GM21360 (cell line): ENCODE results near the gene ACSBG1.

Experiments used
- ATAC-seq: cut with Tn5 transposase; IDR thresholded peaks from one replicate; pipeline ENCODE4 v1.9.1; 2021; ENCODE audit warnings: mild to moderate bottlenecking, moderate library complexity; ENCODE audit not compliant: unreplicated experiment

Gene ACSBG1

GRCh38 chr15:78204351-78205309 lies 29.7 kb downstream of the ACSBG1 start:
- no peak for ATAC-seq

DNA sequence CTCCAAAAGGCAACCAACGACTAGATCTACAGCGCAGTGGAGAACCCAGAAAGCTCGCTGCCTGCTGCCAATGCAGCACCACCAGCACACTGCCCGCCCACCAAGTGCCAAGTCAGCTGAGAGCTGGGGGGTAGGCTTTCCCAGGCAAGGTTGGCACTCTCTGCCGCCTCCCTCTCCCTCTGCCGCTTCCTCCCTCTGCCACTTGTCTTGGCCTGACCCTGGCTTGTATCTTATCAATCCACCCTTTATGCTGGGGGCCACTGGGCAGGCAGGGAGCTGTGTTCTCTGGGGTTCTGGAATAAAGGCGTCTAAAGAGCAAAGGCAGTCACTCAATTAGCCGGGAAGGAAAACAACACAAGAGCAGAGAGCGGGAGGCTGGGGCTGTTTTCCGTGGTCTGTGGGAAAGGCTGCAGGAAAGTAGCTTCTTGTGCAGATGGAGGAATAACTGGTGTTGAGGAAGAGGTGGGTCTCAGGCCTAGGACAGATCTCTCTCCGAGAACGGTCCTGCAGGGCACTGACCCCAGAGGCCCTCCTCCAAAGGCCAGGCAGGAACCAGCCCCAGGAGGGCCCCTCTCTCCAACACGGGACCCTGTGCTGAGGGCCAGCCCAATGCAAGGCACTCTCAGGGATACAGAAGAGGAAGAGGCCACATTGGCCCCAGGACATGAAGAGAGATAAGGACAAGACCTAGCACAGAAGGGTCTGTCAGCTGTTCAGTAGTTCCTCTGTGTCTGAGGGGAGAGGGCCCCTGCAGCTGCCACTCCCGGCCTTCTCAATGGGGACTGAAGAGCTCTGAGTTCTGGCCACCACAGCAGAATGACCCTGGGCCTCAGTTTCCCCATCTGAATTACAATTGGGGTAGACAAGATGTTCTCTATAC lies 30.8 kb downstream of the ACSBG1 start:
- ATAC-seq = no peak

DNA sequence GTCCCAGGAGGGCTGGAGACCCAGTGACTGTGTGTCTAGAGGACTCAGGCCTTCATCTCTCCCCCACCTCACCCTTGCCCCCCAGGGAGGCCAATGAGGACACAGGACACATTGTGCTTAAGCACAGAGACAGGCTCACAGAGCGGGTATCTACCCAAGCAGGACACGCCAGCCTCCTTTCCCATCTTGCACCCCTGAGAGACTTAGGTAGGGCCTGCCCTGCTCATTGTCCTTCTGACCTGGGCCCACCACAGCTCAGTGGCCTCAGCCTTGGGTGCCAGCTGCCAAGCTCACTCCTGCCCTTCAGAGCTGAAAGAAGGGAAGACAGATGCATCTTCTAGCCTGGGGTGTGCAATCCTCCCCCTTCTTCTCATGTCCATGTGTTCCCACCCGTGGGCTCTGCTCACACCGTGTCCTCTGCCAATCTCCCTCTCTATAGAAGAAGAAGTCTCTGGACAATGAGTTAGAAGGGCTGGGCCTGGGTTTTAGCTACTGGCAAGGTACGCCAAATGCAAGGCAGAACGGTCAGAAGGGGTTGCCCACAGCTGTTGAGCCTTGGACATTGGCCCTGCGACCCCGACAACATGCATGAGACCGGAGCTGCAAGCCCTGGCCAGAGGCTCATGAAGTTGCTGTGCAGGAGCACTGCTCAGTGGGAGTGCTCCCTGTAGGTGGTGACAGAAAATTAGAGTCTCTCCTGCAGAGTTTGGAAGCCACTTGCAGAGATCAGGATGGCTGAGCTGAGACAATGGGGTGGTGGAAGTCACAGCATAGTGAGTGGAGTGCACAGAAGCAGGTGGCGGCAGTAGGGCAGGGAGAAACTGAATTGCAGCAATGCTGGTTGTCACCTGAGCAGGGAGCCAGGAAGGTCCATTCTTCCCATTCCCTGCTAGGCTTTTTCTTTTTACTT lies 32.8 kb downstream of the ACSBG1 start:
- no peak for ATAC-seq

DNA sequence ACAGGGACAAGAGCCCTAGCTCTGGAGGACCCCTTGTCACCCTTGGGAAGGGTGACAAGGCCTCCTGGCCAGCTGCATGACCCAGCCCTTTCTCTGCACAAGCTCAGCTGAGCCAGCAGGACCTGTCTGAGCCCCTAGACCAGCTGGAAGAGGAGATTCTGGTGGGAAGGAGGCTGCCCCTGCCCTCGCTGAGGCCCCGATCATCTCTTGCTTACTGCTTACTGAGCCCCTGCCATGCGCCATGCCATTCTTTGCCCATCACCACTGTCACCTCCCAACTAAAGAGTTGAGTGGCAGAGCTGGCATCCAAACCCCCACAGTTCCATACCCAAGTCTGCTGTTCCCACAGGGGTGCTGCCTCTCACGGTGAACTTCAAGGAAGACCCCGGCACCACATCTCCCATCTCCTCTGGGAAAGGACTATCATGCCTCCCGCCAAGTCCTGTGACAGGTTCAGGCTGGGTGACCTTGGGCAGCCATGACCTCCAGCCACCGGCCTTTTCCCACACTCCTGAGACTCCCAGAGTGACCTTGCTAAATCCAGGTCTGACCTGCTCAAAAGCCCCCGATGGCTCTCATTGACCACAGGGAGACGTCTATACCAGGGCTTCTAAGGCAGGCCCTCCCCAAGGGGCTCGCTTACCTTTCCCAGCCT lies 34.0 kb downstream of the ACSBG1 start:
- ATAC-seq = no peak

DNA sequence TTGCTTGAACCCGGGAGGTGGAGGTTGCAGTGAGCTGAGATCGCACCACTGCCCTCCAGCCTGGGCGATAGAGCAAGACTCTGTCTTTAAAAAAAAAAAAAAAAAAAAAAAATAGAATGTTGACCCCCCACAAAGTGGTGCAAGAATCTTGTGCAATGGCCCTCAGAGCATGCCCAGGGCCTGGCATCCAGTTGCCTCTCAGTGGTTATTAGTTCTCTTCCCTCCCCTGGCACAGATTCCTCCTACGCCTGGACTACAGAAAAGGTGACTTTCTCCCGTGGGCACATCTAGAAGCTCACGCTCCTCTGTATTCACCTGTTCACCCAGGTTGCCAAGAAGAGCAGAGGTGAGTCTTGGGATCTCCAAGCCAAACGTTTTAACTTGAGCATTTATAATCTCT lies 36.7 kb downstream of the ACSBG1 start:
- no peak for ATAC-seq

GRCh38 chr15:78195735-78196201 lies 38.6 kb downstream of the ACSBG1 start:
- ATAC-seq = no peak

DNA sequence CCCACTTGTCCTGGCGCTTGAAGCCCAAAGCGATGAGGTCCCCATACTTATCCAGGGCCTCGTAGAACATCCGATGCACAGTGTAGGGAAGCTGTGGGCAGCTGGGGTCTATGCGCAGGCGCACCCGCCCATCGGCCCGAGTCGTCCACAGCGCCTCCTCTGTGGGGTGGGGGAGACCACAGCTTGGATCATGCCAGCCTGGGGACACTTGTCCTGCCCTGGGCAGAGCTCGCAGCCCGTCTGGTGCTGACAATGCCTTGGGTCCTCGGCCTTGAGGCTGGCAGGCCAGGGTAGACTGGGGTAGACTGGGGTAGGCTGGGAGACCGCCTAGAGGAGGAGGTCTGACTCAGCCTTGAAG lies 39.8 kb downstream of the ACSBG1 start:
- ATAC-seq = no peak

DNA sequence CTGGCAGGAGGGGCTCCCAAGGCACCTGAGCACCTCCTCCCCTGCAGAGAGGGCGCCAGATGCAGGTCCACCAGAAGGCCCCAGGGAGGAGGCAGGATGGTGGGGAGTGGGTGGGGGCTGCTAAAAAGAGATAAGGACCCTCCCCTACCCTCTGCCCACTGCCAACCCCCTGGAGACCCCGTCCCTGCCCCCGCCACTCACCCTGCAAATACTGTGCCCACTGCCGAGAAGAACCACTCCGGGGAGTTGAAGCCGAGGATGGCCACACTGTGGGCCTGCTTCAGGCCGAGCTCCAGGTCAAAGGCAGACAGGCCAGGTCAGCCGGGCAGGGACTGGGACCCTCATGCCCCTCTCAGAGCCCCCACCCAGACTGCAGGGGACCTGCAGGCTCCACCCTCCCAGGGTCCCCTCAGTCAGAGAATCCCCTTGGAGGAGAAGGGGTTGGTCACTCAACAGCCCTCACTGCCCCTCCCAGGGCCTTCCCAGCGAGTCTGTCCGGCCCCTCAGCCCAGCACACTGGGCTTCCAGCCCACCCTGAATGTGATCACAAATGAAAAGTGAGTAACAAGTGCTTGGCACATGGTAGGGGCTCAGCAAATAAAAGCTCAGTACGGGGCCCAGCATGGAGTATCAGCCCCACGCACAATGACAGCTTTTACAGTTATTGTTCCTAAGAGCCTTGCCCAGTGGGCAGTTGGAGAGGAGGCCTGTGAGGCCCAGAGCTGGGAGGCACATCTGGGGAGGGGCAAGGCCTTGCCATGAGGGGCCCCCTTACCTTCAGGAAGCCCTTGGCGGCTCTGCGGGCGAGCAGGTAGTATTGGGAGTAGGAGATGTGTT lies 40.4 kb downstream of the ACSBG1 start:
- ATAC-seq = no peak

DNA sequence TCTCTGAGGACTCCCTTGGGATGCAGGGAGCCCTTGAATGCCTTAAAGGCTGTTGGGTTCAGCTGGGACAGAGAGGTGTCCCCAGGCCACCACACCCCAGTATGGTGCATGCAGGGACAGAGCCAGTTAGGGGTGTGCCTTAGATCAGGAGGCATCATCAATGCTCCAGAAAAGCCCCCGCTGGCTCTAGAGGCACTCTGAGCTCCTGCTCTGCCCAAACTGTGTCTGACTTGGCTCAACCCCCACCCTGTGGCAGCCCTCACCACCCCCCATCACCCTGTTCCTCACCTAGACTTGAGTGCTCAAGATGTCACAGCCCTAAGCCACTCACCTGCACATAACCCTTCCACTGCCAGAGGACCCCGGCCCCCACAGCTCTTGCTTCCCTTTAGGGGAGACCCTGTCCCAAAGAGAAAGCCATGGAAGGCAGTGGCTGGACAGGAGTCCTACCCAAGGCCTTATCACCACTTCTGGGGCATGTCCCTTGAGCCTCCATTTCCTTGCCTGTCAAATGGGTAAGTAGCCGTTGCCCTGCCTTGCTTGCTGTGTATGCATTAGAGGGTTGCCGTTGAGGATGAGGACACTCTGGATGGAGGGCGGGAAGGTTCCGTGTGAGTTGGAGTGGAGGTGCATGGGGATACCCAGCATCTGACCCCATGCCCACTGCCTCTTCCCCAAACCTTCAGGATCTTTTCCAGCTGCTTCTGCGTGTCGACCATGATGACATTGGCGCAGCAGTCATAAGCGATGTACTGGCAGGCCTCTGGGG lies 41.4 kb downstream of the ACSBG1 start:
- ATAC-seq = no peak

DNA sequence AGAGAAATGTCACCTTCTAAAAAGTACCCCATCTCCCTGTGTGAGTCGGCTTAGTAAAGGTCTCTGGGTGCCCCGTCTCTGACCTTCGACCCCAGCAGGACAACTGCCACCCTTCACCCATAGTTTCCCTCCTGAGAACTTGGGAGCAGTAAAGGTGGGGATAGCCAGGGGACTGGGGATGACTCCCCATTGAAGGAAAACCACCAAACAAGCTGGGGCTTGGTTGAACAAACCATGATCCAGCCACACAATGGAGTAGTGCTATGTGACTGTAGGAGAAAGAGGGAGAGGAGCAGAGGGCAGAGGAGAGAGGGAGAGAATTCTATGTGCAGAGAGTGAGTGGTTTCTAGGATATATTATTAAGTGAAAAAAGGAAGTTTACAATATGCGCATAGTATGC lies 51.5 kb downstream of the ACSBG1 start:
- ATAC-seq = no peak

DNA sequence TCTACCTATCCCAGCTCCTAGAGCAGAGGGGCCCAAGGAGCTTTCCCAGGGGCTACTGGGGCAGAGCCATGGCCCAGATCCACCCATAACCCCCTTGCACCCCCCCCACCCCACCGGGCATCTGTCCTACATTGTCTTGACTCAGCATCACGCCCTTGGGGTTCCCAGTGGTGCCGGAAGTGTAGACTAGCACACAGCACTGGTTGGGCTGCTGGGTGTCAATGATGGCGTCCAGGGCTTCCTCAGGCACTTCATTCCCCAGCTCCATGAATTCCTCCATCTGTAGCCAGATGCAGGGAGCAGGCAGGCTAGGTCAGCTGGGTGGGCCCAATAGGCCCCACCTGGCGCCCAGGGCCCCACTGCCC lies 52.0 kb downstream of the ACSBG1 start:
- ATAC-seq = no peak

- ATAC-seq = no peak
These were observed 54.5 kb downstream of the ACSBG1 start for GRCh38 chr15:78179906-78180305.

- ATAC-seq = no peak
These were observed 55.0 kb downstream of the ACSBG1 start for GRCh38 chr15:78179286-78179840.

DNA sequence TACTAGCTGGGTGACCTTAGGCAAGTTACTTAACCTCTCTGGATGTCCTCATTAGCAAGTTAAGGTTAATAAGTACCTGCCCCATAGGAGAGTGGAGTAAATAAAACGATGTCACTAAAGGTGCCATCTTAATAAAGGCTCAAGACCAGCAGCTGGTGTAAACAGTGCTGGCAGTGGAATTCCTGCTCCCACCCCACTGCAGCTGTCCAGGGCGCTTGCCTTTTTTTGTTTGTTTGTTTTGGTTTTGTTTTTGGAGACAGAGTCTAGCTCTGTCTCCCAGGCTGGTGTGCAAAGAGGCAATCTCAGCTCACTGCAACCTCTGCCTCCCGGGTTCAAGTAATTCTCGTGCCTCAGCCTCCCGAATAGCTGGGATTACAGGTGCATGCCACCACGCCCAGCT lies 56.3 kb downstream of the ACSBG1 start:
- ATAC-seq = no peak

GRCh38 chr15:78177447-78177873 lies 56.9 kb downstream of the ACSBG1 start:
- ATAC-seq = no peak

- ATAC-seq = no peak
These were observed 59.0 kb downstream of the ACSBG1 start for GRCh38 chr15:78175330-78175729.

- ATAC-seq = no peak
These were observed 60.0 kb downstream of the ACSBG1 start for GRCh38 chr15:78174401-78174800.

- ATAC-seq = no peak
These were observed 62.4 kb downstream of the ACSBG1 start for GRCh38 chr15:78171864-78172472.
